ENCODE results near the gene ATF7. TPM values are rescaled to one million over a fixed set of nuclear protein-coding genes. Genes with fewer than 3 reads are reported as not detected.
"Not testable (repeated sequence)": the region's sequence is repeated elsewhere in the genome, so short reads cannot be mapped to it uniquely, and the experiment has no call there.

ATF7 gene
- total RNA-seq, 1 donor from 2014 or later: 25.3 TPM

DNA sequence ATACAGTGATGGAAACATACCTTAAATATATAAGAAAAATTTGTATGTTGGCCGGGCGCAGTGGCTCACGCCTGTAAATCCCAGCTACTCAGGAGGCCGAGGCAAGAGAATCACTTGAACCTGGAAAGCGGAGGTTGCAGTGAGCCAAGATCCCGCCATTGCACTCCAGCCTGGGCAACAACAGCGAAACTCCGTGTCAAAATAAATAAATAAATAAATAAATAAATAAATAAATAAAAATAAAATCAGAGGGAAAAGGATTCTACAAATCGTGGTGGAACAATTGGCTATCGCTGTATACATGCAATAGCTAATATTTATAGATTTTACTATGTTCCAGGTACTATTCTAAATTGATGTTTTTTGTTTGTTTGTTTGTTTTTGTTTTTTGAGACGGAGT lies 1.7 kb upstream of the ATF7 start:
- DNase-seq (ENCODE audit: low read depth): no peak

DNA sequence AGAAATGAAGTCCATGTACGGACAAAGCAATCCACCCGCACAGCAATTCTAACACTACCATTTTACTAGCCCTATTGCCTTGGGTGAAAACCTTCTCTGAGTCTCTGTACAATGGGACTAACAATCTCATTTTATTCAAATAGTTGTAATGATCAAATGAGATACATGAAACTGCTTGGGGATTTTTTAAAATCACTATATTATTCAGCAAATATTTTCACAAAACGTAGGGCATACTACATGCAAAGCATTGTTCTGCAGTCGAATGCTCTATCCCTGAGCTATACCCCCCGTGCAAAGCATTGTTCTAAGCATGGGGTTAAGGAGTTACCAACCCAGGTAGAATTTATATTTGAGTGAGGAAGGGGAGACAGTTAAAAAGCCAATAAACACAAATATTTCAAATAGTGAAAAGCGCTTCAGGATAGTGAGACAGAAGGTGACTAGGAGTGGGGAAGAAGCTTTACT lies 554 bp upstream of the ATF7 start:
- DNase-seq (ENCODE audit: low read depth): no peak

DNA sequence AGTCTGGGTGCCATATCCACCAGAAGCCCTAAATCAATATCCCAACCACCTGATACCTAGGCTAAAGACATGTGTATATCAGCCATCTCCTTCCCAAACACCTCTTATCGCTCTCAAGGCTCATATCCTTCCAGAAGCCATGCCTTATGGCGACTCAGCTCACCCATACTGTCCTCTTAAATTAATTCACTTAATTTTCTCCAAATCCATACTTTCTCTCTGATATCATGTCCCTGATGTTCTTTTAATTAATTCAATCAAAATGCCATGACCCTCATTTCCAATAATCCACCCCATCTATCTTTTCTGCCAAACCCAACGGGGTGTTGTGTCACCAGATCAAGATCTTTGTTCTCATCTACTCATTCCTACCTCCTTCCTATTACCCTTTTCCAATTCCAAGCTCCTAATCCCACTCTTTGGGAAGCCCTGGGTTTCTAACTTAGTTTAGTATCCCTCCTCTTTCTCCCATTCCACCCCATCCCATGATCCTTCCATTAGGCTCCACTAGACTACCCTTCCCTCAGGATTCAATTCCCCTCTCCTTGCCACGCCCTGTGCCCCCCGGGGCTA lies 723 bp downstream of the ATF7 start:
- no peak for DNase-seq (ENCODE audit: low read depth)

DNA sequence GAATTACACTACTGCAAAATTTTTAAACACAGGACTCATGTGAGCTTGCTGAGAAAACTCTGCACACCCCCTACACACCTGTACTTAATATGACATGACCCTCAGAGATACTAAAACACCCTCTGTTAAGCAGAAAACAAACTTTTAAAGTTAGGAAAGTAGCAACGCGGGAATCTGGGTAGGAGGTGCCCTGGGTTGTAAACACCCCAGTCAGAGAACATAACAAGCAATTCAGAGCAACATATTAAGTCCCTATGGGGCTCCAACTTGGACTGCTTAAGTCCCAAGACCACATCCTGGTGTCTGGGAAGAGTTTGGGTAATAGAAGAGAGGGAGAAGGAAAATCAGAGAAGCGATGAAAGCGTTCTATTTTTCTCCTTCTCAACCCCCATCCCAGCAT lies 1.2 kb downstream of the ATF7 start:
- no peak for DNase-seq (ENCODE audit: low read depth)

DNA sequence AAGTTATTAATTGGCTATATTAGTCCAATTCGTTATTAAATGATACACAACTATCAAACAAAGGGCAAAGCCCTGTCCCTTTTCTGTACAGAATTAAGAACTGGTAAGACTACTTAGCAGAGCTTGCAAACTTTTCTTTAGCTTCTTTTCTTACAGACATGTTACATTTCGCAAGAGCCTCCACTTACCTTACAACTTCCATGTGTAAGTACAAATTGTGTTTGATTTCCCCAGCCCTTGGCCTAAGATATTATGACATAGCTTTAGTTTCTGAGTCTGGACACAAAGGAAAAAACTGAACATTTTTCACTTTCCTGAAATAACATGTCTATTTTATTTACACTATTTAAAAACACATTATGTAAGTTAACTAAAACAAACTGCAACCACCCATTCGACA lies 1.7 kb downstream of the ATF7 start:
- no peak for DNase-seq (ENCODE audit: low read depth)

DNA sequence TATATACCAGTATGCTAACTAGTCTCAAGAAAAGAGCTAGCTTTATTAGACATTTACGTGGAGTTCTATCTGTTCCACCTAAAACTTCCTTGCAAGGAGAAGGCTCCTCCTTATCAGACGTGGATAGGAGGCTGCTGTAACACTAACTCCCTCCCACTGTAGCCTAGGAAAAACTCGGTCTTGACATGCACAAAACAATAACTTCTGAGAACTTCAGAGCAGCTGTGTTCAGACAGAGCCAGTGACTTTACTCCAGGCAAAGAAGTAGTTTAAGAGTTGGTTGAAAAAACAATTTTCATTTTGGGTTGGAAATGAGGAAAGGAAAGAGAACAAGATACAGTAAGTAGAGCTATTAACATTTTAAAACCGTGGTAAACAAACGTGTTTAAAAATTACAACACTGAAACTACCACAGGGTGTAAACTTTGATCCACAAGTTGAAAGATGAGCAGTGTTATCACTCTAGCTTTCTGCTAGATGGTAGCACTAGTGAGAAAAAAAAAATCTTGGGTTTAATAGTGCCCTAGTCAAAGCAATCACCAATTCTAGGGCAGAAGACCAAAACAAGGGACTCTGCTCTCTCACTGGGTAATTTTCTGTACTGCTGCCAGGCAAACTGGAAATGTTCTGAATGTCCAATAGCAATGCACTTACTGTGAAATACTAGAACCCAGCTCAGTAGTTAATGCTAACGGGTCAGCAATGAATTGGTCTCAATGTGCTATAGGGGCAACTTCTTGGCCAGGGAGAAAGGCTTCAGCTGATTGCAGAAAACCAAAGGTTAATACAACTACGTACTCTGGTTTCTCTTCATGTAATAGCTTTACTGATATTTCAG lies 2.4 kb downstream of the ATF7 start:
- peak; percentile 67 for DNase-seq (ENCODE audit: low read depth)

DNA sequence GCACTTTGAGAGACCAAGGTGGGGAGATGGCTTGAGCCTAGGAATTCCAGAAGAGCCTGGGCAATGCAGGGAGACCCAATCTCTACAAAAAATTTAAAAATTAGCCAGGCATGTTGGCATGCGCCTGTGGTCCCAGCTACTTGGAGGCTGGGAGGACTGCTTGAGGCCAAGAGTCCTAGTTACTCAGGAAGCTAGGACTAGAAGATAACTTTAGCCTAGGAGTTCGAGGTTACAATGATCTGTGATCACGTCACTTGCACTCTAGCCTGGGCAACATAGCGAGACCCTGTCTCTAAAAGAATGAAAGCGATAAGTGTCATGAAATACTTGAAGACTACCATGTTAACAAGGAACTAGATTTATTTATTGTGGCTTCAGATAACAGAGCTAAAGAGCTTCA lies 3.5 kb downstream of the ATF7 start:
- DNase-seq (ENCODE audit: low read depth): no peak

DNA sequence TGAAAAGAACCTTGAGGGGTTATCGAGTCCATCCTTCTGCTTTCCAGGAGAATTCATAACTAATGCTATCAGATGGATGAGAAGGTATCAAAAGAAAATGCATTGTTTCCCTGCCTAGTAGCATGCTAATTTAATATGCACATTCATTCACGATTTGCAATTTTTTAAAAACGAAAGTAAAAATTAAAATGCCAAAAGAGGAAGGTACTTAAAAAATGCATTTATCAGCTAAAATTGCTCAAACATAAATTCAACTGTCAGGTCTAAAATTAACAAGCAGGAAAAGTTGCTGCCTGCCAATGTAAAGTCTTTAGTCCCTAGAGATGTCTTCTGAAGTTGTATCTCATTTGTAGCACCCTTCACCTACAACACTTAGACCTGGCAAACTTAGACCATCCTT lies 7.9 kb downstream of the ATF7 start:
- DNase-seq (ENCODE audit: low read depth): no peak

DNA sequence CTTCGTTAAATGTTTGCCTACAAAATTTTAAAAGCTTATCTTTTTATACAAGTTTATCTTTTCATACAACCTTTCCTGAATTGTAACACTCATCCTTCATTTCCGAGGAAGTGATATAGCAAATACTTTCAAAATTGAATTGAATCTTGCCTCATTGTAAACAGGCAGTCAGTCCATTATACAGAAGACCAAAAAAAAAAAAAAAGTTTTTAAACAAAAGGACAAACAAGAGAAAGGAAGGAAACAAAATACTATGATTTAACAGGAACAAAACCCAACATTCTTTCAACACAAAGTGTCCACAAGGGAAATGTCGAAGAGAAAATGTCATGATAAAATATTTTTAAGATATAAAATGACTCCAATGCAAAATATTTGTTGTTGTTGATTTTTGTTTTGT lies 8.5 kb downstream of the ATF7 start:
- no peak for DNase-seq (ENCODE audit: low read depth)

DNA sequence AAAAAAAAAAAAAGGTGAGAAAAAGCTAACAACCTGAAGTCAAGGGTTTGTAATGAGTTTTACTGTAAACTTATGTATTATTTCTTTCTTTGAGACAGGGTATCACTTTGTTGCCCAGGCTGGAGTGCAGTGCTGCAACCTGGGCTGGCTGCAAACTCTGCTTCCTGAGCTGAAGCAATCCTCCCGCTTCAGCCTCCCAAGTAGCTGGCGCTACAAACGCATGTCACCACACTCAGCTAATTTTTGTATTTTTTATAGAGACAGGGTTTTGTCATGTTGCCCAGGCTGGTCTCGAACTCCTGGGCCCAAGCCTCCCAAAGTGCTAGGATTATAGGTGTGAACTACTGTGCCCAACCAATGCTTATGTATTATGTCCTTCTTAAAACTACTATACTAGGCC lies 9.2 kb downstream of the ATF7 start:
- DNase-seq (ENCODE audit: low read depth): no peak

DNA sequence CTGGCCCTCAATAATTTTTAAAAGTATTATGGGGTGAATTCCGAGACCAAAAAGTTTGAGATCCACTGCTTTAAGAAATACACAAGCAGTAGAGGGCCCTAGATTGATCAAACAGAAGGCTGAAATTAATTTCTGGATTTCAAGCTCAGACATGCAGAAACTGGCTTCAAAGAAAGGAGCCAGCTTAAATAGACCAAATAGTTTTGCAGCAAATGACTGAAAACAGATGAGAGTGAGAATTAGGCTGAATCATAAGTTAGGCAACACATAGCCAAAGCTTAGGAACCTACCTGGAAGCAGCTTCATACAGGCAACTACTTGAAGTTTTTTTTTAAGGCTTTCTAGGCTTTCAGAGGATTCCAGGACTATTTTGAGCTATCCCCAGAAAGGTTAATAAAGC lies 12.4 kb downstream of the ATF7 start:
- no peak for DNase-seq (ENCODE audit: low read depth)

DNA sequence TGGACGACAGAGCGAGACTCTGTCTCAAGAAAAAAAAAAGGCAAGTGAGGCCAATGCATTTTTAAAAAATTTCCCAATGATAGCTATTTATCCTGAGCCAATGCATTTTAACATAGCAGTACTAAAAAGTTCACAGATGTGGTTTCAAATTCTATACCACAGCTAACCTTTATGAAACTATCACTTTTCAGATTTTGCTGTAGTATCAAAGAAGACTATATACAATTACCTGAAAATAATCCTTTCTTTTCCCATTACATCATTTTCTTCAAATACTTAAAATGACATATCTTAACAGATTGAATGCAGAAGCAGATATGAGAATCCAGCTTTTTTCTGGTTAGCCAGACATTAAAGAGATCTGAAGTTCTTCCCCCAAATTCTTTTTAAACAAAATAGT lies 13.2 kb downstream of the ATF7 start:
- DNase-seq (ENCODE audit: low read depth): no peak

DNA sequence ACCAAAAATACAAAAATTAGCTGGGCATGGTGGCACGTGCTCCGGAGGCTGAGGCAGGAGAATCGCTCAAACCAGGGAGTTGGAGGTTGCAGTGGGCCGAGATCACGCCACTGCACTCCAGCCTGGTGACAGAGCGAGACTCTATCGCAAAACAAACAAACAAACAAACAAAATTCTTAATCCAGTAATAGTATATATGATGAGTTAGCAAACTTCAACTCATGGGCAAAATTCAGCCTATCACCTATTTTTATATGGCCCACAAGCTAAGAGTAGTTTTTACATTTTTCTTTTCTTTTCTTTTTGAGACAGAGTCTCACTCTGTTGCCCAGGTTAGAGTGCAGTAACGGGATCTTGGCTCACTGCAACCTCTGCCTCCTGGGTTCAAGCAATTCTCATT lies 14.9 kb downstream of the ATF7 start:
- DNase-seq (ENCODE audit: low read depth): no peak

DNA sequence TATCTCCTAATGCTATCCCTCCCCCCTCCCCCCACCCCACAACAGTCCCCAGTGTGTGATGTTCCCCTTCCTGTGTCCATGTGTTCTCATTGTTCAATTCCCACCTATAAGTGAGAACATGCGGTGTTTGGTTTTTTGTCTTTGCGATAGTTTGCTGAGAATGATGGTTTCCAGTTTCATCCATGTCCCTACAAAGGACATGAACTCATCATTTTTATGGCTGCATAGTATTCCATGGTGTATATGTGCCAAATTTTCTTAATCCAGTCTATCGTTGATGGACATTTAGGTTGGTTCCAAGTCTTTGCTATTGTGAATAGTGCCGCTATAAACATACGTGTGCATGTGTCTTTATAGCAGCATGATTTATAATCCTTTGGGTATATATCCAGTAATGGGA lies 19.5 kb downstream of the ATF7 start:
- not testable (repeated sequence) for DNase-seq (ENCODE audit: low read depth)

DNA sequence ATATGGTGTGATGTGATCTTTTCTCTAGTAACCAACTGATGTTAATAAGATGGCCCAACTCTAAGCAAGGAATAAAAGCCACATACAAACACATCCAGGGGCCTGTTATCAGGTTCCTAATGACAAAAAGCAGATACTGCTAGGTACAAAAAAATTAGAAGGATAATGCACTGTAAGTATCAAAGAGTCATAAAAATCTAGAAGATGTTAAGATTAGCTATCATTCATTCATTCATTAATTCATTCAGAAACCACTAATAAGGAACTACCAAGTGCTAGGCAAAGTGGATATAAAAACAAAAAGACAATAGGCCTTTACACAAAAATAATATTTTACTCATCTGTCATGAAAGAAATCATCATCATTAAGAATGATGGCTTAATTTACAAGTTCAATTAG lies 21.6 kb downstream of the ATF7 start:
- no peak for DNase-seq (ENCODE audit: low read depth)

DNA sequence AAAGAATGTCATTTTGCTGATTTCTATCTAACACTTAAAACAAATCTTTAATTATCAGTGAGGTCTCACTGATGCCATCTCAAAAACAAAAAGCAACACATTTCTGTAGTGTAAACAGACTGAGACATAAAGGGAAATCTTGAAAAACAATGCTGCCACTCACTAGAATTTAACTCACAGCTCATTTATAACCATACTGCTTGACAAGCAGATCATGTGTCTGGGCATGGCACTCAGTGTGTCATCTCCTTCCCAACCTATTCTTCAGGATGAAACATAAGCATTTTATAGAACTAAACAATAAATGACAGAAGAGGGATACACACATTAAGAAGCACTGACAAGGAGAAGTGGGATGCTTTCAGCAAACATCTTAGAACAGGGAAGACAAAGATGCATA lies 22.4 kb downstream of the ATF7 start:
- DNase-seq (ENCODE audit: low read depth): no peak

DNA sequence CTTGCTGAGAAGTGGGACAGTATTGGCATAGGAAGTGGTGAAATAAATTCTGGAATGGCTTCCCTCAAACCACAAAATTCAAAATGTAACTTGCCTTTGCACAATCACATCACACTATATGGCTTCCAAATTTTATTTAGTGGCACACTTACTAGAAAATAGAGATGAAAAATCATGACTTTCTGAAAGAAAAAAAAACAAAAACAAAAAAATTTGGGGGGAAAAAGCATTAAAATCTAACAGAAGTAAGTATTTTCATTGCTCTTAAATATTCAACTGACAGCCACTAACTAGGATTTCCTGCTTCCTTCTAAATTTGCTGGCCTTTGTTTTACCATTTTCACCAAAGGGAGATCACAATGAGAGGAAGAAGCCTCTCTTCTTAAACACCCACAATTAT lies 23.0 kb downstream of the ATF7 start:
- no peak for DNase-seq (ENCODE audit: low read depth)

DNA sequence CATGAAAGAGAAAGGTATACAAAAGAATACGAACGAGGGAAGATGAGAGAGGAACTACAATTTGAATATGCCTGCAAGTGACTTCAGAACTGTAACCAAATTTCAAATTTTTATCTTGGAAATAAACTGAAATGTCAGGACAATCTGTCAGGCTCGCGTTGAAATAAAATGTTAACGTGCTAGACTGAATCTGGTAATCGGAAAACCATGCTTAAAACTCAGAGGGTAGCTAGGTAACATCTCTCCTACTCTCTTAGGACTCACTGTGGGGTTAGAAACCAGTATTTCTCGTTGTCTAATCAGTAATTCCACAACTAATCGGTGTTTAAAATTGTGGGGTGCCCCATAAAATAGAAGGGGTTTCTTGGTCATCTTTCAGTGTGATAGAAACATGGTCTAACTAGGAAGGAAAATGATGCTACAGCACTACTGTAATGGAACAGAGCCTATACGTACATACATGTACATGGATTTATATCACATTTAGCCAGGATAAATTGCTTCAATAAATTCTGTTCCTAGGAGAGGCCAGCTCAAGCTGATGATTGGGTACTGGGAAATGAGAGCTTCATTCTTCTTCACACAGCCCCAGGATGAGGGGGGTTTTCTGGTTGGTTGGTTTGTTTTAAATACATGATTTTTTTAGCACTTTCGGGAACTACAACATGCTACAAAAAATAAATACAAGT lies 23.9 kb downstream of the ATF7 start:
- DNase-seq (ENCODE audit: low read depth): no peak

DNA sequence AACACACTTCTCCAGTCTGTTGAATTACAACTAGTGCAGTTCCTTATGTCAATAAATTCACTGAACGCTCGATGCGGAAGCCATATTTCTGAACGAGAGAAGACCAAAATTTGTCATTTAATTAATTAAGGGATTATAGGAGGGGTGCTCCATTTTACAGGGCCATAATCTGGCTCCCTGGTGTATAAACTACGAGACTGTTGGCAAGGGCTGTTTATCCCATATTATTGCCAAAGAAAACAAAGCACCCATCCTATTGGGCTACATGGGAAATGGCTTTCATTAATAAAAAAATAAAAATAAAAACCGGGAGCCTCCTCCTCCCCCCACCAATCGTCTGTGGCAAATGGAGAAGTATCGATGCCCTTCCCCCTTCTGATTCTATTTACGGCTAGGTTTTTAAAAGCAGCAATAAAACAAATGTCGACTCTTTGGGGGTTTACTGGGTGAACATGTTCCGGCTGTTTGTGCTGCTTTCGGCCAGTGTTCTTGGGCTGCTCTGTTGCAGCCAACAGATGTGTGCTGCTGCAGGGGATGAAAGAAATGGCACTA lies 24.8 kb downstream of the ATF7 start:
- peak; percentile 28 for DNase-seq (ENCODE audit: low read depth)

DNA sequence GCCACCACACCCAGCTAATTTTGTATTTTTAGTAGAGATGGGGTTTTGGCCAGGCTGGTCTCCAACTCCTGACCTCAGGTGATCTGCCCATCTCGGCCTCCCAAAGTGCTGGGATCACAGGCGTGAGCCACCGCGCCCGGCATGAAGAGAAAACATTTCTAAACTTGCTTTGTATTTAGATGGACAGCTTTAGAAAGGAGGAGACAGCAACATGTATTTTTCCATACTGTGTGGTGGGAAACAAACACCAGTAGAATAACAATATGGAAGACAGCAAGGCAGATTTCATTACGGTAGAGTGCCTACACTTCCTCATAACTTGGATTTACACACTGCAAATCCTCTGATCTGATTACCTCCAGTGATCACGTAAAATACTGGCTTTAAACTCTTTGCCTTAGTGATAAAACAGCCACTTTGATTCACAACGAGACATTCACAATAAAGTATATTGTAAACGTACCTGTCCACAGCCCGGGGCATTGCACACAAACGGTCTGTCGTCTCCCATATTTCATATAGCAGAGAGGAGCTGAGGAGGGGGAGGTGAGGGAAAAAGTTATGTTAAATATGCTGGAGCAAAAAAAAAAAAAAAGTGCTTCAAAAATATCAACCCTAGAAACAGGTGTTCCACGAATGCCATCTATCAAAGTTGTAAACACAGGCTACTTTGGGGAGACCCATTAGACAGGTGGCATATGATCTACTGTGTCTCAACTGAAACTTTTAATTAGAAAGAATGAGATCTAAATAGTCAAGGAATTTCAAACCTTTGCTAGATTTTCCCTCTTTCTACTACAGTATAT lies 25.5 kb downstream of the ATF7 start:
- peak; percentile 17 for DNase-seq (ENCODE audit: low read depth)

DNA sequence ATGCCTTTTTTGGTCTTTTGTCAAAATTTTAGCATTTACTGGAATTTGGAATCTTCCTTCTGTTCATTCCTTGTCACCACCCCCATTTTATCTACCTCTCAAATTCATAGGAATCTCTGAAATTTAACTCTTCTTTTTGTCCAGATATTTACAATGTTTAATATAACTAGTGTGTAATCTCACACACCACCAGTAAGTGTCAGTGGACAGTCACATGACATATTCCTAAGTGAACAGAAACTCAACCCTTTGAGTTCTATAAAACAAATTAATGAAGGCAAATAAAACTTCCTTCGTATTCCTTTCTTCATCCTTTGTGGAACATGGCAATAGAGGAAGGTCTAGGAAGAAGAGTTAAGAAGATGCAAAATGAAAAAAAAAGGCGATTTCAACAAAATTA lies 26.6 kb downstream of the ATF7 start:
- DNase-seq (ENCODE audit: low read depth): no peak
